ENCODE measurements around the gene GALNS.

GALNS gene

DNA sequence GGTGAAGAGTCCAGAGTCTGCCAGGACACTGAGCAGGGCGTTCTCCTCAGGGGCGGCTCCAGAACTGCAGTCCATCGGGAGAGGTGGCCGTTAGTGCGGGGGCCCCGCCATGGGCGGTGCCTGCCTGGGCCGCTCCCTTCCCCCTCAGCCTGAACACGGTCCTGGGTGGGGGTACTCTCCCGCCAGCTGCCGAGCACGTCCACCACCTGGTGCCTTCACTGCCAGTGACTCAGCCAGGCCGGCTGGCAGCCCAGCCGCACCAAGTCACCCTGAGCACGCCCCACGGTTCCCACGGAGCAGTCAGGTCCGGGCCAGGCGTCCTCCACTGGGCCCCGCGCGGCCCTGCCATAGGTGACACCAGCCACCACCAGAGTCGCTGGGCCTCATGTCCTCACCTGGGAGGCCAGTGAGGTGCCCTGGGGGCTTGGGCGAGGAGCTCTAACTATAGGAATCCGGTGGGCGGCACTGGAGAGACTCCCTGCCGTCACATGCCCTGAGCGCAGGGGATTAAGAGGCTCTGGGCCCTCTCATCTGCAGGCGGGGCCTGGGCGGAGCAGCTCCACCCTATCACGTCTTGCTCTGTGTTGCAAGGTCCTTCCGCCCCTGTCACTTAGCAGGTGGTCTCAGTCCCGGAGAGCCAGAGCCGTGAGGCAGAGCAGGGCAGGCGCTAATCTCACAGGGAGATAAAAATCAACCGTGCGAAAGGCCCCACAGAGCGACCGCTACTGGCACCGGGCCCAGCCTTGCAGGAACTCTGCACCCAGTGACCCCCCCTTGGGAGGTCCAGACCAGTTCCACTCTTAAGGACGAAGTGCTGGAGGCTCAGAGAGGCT is 86.1 kb downstream of the GALNS start:
- no peak for DNase-seq (ENCODE audit: low read depth in 2 of 2)

DNA sequence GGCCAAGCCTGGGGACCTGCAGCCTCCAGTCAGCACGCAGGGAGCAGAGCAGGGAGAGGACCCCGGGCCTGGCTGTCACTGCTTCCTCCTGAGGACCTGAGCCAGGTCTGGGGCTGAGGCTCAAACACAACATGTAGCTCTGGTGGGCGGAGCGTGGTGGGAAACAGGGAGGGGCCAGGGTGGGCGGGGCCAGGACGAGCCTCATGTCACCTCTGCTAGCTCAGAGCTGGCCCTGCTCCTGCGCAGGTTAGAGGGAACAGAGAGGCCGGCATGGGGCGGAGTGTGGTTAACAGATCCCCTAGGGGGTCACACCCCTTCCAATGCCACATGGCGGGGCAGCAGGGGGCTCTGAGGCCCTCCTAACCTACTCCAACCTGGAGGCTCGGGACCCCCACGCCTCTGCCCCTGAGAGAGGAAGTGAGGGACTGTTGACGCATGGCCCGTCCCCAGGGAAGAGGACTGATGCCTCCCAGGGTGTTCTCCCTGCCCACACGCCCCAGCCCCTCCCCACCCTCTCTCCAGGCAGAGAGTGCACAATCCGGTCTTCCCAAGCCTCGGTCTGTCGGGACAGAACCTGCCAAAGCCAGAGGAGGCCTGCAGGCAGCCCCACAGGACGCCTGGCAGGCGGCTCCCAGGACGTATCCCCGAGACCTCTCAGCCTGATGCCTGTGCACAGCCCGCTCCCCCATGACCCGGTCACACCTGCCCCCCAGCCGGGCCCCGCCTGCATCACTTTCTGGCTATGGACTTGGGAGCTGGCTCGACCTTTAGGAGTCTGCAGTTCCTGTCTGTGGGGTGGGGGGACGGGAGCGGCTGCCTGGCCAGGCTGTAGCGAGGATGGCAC is 86.9 kb downstream of the GALNS start:
- no peak for DNase-seq (ENCODE audit: low read depth in 2 of 2)

DNA sequence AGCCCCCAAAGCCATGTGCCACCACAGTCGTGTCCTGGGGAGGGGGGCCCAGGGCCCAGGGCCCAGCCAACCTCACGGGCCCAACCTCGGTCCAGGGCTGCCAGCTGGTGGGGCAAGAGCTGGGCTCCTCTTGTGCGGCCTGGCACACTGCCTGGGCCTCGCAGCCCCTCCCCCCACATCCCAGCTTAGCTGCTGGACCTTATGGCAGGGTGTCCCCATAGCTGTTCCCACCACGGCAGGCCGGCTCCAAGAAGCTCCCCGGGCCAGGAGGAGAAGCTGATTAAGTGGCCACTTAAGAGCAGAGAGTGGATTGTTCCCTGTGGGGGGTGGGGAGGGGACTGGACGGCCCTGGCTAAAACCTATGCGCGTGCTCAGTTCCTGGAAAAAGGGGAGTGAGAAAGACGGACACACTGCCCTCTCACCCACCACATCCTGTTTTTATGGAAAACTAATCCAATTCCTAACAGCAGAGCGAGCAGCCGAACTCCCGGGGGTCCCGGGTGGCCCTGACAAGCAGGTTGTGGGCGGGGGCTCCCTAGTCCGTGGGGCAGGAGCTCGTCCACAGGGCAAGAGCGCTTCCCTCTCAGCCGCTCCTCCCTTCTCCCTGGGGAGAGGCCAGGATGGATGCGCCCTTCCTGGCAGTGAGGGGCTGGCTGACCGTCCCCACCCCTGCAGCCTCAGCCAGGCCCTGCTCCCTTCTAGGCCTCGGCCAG is 88.5 kb downstream of the GALNS start:
- no peak for DNase-seq (ENCODE audit: low read depth in 2 of 2)

DNA sequence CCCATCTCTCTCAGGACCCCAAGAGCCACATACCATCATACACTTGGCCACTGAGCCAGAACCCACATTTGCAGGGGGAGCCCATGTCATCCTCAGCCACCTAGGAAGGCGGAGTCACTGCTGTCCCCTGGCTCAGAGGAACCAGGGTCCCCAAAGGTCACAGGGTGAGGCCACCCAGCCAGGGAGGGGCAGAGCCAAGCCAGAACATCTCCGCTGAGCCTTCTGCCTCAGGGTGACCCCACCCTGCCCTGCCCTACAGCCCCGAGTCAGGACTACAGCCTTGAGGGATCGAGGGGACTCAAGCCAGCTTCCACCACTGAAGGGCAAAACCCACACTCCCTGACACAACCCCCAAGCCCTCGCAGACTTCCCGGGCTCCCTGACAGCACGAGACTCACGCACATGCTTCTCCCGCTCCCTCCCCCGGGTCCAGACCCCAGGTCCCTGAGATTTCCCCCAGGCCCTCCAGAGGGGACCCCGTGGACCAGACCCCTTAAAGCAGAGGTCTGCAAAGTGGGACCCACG is 89.1 kb downstream of the GALNS start:
- DNase-seq (ENCODE audit: low read depth in 2 of 2) = no peak

DNA sequence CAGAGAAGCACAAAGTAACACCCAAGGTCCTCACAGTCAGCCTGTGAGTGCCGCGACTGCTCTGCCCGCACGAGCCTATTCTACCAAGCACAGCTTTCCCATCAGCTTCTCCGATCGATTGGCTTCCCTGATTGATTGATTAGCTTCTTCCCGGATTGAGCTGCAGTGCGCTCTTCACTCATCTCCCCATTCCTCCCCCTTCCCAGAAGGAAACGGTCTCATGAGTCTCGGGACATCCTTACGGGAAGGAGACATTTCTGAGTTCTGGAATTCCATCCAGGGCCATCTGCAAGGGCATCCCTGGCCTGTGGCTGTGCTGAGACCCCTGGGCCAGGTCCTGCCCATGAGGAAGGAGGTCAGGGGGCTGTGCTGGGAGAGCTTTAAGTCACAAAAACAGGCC is 89.8 kb downstream of the GALNS start:
- no peak for DNase-seq (ENCODE audit: low read depth in 2 of 2)

DNA sequence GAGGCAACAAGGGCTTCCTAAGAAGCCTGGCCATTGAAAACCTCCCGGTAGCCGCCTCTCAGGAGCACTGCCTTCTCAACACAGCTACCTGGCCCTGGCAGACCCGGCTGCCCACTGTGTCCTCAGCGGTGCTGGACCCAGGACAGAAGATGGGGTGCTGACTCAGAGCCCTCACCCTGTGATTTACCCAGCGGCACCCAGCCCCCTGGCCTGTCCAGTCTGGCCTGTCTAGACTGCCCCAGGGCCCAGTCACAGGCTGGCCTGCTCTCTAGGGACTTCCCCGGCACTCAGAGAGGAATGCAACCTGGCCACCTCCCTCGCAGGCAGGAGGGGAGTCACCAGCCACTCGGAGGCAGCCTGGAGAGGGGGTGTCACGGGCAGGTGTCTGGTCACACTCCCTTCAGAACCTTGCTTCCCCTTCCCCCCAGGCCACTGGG is 91.8 kb downstream of the GALNS start:
- no peak for DNase-seq (ENCODE audit: low read depth in 2 of 2)

DNA sequence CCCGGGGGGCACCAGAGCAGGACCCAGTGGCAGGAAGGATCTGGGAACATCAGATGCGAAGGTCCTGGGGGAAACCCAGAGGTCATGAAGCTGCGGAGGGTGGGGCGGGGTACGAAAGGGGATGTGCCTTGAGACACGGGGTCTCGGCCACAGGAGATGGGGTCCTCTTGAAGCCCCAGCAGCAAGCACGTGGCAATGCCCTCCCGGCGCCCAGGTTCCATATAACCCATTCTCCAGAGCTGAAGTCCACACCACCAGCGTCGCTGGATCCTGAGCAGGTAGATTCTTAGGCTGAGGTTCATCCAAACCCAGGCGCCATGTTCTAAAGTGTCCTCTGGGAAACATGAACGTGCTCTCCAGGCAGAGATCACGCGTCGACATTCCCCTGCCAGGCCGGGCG is 92.7 kb downstream of the GALNS start:
- no peak for DNase-seq (ENCODE audit: low read depth in 2 of 2)

Data from stimulated activated CD4-positive, alpha-beta T cell treated with anti-CD3 and anti-CD28 coated beads, Interleukin-12 subunit alpha, Interleukin-12 subunit beta, amount 100 ng/mL, for 24 hours (primary cell).